ENCODE data around the gene GOLPH3L.
"Not testable (repeated sequence)": the region's sequence is repeated elsewhere in the genome, so short reads cannot be mapped to it uniquely, and the experiment has no call there.

The GOLPH3L gene

DNA sequence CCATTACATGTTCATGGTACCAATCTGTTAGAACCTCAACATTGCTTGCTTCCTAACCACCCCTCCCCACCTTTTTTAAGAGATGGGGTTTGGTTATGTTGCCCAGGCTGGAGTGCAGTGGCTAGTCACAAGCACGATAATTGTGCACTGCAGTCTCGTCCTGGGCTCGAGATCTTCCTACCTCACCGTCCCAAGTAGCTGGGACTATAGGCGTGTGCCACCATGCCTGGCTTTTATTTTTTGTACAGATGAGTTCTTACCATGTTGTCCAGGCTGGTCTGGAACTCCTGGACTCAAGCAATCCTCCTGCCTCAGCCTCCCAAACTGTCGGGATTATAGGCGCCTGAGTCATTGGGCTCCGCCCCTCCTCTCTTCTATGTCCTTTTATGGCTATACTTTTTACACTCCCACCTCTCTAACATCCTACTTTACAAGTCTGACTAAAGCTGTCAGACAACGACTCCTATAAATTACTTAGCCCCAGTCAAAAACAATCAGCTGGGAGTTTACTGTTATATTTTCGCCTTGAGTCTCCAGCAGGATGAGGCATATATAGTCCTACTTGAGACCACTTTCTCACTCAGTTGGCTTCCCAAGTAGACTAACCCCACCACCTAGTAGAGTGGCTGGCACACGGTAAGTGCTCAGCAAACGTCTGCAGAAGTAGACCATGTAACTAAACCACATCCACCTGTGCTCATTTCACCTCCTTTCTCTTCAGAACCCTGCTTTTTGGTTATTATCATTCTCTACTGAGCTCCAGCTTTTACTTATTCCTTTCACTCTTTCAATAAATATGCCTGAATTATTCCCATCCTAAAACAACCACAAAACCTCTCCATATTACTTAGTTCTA lies 81.4 kb downstream of the GOLPH3L start:
- DNase-seq (ENCODE audit: low spot score), result no peak

DNA sequence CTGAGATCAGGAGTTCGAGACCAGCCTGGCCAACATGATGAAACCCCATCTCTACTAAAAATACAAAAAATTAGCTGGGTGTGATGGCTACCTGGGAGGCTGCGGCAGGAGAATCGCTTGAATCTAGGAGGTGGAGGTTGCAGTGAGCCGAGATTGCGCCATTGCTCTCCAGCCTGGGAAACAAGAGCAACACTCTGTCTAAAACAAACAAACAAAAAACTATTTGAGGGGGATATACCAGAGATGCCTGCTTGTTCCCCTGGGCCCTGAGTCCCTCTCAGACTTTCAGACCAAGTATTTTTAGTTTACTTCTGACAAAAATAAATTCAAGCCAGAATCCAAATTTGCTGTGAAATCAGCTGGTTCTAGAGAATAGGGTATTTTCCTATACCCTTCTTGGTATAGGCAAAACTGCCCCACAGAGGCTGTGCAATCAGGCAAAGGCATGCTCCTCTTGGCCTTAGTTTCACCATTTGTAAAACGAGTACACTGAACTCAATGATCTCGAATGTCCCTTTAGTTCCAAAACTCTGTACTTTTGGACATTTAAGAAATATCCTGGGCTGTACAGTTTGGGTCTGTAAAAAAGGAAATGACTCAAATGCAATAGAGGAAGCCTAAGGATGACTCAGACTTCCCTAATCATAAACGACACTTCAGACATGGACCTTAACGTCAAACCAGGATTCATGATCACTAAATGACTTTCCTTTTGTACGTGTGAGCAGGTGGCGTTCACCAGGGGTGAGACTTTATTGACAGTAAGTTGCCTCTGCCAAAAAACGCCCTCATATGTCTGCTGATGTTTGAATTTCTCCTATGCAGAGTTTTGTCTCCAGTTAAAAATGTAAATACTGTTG lies 83.7 kb downstream of the GOLPH3L start:
- no peak for DNase-seq (ENCODE audit: low spot score)

DNA sequence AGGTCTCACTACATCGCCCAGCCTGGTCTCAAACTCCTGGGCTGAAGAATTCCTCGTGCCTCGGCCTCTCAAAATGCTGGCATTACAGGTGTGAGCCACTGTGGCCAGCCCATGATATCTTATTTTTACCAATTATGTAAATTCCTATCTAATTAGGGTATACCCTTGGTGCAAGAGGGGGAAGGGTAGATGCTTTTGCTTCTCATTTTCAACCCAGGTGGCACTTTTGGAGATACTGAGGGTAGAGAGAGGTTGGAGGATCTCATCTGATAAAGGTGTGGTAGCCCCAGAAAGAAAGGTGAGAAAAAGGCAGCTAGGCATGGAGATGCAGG lies 85.0 kb downstream of the GOLPH3L start:
- DNase-seq (ENCODE audit: low spot score), result no peak

GRCh38 chr1:150610576-150610975 lies 86.4 kb downstream of the GOLPH3L start:
- DNase-seq (ENCODE audit: low spot score), result no peak

GRCh38 chr1:150609732-150610131 lies 87.2 kb downstream of the GOLPH3L start:
- DNase-seq (ENCODE audit: low spot score), result no peak

DNA sequence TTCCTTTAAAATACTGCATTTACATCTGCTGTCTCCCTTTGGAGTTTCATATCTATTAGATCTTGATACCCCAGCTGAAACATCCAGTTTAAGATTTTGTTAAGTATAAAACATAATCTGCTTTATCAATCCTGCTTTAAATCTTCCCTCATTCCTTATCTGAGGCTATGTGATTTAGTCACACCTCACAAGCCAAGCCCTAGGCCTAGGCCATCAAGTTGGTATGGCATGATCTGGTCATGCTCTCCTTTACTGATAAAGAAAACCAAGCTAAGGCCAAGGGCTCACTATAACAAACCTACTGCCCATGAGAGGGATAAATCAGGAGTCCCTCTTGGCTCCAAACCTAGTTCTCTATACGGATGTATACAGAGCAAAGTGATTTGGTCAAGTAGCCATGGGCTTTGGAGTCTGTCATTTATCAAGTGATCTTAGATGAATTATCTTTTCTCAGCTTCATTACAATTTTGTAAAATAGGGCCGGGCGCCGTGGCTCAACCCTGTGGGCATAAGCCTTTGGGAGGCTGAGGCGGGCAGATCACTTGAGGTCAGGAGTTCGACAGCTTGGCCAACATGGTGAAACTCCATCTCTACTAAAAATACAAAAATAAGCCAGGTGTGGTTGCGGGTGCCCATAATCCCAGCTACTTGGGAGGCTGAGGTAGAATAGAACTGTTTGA lies 90.4 kb downstream of the GOLPH3L start:
- DNase-seq (ENCODE audit: low spot score), result no peak

- not testable (repeated sequence) for DNase-seq (ENCODE audit: low spot score)
Observed at GRCh38 chr1:150605451-150605731, 91.6 kb downstream of the GOLPH3L start.

GRCh38 chr1:150604226-150604588 lies 92.7 kb downstream of the GOLPH3L start:
- no peak for DNase-seq (ENCODE audit: low spot score)

- DNase-seq (ENCODE audit: low spot score), result no peak
Observed at GRCh38 chr1:150603711-150604110, 93.2 kb downstream of the GOLPH3L start.

- DNase-seq (ENCODE audit: low spot score), result not testable (repeated sequence)
Observed at GRCh38 chr1:150602372-150602771, 94.6 kb downstream of the GOLPH3L start.

GRCh38 chr1:150601540-150601939 lies 95.4 kb downstream of the GOLPH3L start:
- DNase-seq (ENCODE audit: low spot score), result no peak

GRCh38 chr1:150598346-150598745 lies 98.6 kb downstream of the GOLPH3L start:
- not testable (repeated sequence) for DNase-seq (ENCODE audit: low spot score)

DNA sequence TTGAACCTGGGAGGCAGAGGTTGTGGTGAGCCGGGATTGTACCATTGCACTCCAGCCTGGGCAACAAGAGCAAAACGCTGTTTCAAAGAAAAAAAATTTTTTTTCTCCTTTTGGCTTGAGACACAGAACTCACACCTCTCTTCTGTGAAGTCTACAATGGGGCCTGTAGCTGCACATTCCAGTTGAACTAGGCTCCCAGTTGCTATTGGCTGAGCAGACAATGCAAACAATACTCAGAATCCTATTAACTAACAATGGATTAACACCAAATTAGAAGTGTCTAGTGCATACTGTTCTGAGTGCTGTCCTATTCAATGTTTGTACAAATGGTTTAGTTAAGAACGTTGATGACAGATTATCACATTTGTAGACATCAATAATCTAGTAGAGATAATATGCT lies 100.0 kb downstream of the GOLPH3L start:
- no peak for DNase-seq (ENCODE audit: low spot score)

Data from hematopoietic multipotent progenitor cell treated with erythropoietin and hydrocortisone succinate and interleukin-3 and kit ligand, for 17 days (in vitro differentiated cells).